GM18502 (cell line): ENCODE measurements around the gene PSMA5.
"Not testable (repeated sequence)": the region's sequence is repeated elsewhere in the genome, so short reads cannot be mapped to it uniquely, and the experiment has no call there.

Experiments
- ATAC-seq: cut with Tn5 transposase; IDR thresholded peaks from one replicate; pipeline ENCODE4 v1.9.1; 2021; ENCODE audit warnings: mild to moderate bottlenecking; ENCODE audit not compliant: unreplicated experiment, poor library complexity

The PSMA5 gene

DNA sequence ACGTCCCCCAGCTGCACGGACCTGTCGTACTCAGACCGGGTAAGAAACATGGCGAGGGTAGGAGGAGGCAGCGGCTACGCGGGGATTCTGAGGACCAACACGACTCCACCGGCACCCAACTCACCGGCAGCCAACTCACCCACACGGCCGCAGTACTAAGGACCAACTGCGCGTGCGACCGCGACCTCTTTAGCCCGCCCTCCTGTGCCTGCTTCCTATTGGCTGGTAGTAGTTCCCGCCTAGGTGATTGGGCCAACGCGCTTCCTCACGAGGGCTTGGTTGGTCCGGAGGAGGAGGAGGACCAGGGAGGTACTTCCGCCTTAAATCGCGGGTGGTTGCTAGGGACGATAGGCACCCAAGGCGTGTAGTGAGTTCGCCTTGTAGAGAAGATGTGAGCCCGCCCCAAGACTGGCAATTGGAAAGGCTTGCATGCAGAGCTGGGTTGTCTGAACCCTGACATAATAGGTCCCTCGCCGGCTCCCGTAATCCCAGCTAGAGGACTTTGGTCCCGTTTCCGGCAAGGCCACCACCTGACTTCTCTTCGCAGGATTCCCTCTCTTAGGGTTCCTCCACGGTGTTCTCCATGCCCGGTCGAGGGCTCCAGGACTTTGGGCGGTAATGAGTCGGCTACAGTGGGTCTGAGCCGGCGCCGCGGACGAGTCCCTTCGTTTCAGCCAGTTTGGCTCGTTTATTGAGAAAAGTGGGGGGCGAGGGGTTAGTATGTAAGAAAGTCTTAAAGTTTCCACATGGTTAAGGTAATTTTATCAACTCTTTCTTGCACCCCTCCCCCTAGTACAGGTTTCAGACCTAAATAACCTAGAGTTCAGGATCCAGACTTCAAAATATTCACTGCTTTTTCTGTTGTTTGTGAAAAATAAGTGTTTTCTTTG, at the start of gene PSMA5:
Gene PSMA5 (minus strand): TSS at position 168 of the 890 bp plus-strand sequence. CDS start 118 bp downstream, at position 50.
- ATAC-seq, result peak; percentile 96

DNA sequence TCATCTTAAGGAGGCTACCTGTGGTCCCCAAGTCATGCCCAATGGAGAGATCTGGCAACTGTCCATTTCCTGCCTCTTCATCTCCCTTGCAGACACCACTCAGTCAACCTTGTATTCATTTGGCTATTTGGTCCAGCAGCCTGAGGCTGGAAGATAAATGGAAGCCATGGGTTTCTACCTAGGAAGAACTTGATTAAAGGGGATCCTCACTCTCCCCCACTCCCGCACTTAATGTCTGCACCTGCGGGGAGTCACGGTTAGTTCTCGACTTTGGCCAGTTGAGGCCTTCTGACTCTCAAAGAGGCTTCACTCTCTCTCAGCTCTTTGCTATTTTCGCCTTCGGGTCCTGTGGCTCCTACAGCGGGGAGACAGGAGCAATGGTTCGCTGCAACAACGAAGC, 49.0 kb upstream of the PSMA5 start:
- ATAC-seq, result no peak

DNA sequence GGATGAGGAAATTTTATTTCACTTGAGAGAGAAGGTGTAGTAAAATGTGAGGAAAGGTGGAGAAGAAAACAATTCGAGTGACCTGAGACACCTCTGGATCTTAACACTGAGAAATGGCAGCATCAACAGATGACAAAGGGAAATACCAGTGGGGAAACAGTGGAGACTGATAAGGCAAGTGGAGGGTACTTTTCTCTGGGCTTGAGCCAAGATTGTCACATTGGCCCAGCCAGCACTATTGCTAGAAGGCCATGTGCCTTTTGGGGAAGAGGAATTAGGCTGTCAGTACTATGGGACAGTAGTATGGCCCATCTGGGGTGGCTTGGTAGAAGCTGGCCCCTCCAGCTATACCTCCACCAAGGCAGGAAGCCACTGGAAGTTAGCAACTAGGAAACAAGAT, 48.4 kb upstream of the PSMA5 start:
- ATAC-seq, result no peak

DNA sequence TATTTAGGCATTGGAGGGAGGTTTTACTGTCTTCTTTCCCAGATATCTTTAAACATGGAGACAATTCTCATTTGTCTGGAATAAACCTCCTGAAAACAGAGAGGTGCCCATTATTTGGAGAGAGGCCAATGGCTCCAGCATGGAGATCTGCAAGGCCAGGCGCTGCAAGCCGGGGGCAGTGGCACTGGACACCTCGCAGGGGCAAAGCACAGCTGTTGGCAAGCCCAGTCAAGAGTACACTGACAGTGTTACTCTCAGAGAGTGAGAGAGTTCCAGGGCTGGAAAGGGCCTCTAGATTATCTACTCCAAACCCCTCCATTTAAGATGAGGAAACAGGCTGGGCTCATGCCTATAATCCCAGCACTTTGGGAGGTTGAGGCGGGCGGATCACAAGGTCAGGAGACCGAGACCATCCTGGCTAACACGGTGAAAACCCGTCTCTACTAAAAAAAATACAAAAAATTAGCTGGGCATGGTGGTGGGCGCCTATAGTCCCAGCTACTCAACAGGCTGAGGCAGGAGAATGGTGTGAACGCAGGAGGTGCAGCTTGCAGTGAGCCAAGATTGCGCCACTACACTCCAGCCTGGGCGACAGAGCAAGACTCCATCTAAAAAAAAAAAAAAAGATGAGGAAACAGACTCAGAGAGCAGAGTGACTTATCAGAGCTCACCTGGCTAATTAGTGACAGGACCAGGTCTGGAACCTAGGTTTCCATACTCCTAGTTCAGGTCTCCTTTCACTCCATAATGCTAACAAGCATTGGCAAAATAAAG, 47.2 kb upstream of the PSMA5 start:
- not testable (repeated sequence) for ATAC-seq

DNA sequence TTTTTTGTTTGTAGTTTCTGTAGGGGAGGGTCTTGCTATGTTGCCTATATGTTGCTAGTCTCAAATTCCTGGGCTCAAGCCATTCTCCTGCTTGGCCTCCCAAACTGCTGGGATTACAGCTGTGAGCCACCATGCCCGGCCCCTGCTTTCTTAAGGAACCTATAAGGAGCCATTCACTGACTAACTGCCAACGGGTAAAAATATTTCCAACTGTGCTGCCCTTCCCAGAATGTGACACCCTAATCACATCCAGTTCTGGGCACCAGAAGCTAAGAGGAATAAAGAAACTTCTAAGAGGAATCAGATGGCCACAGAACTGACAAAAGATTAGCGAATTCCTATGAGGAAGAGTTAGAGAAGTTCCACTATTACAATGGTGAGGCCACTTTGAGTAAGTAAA, 46.5 kb upstream of the PSMA5 start:
- no peak for ATAC-seq

- no peak for ATAC-seq
Measured at GRCh38 chr1:109470245-109470644, 44.0 kb upstream of the PSMA5 start.

- ATAC-seq, result no peak
Measured at GRCh38 chr1:109468903-109469302, 42.7 kb upstream of the PSMA5 start.

GRCh38 chr1:109468061-109468460, 41.8 kb upstream of the PSMA5 start:
- no peak for ATAC-seq

DNA sequence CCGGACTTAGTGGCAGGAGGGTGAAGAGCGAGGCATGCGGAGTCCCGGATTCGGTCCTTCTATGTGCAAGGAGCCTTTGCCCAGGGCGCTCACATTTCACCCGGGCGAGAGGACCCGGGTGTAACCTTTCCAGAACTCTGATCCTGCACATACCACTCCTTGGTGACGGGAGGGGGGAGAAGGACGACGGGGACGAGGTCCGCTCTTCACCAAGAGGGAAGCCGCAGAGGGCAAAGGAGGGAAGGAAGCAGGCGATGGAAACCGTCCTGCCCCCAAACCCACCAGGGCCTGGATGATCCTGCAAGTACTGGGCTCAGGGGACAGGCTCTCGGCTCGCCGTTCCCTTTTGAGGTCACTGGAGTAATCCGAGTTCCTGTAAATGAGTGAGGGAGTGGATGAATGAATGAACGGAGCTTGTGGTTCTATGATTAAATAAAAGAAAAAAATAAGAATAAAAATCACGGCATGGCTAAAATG, 41.1 kb upstream of the PSMA5 start:
- no peak for ATAC-seq

DNA sequence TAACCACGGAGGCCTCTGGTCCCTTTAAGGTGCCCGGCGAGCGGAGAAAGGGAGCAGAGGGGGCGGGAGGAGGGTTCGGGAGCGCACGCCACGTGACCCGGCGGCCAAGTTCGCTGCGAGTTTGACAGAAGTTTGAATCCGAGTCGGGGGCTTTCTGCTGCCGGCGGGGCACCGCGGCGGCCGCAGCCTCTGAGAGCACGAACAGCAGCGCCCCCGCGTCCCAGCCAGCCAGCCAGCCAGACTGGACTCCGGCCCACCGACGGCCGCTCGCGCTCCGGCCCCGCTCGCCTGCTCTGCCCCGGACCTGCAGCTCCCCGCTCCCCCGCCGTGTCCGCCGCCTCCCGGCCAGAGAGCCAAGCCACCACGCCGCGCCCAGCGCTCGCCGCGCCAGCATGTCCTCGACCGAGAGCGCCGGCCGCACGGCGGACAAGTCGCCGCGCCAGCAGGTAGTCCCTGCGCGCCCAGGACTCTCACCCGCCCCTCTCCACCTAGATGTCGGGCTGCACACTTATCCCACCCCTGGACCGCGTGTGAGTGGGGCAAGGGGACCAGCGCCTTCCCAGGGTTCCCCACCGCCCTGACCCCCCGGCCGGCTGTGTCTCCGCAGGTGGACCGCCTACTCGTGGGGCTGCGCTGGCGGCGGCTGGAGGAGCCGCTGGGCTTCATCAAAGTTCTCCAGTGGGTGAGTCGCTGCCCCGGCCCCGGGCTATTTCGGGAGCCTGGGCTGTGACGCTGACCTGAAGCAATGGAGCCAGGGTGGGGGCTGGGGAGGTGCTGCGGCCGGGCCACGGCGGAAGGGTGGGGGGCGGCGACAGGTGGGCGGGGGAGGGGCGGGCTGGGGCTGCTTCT, 40.4 kb upstream of the PSMA5 start, which contains the start of gene SYPL2:
Gene SYPL2 (plus strand): TSS at position 95 of the 849 bp plus-strand sequence. CDS start 298 bp downstream, at position 393.
- ATAC-seq, result no peak

DNA sequence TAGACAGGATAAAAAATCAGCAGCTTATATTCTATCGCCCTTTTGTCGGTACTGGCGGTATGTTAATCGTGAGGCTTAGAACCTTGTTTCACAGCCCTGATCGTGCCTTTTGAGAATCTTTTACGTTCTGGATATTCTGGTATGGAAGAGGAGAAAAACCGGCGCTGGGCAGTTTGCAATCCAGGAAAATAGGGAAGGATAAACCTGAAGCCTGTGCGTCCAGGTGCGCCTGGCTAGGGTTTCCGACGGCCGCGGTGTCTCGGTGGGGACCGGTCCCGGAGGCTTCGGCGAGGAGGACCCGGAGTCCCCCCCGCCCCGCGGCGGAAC, 39.8 kb upstream of the PSMA5 start:
- ATAC-seq, result no peak

- ATAC-seq, result no peak
Measured at GRCh38 chr1:109457819-109458218, 31.6 kb upstream of the PSMA5 start.

GRCh38 chr1:109454497-109455133, 28.4 kb upstream of the PSMA5 start:
- ATAC-seq, result no peak

DNA sequence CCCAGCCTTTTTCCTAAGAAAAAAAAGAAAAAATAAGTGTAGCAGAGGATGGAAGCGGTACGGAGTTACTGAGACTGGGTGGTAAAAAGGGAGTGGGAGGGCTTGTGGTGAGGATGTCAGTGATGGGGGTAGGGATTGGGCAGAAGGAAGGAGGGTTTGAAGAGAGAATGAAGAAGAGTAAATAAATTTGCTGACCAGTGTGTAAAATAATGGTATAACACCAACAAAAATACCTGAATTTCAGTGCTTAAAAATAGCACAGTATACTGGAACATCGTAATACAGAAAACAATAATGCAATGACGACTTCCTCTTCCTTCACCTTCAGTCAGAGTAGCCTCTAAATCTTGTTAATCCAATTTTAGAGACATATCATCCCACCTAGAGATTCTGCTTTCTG, 21.3 kb upstream of the PSMA5 start:
- no peak for ATAC-seq

- not testable (repeated sequence) for ATAC-seq
Measured at GRCh38 chr1:109445949-109446695, 19.9 kb upstream of the PSMA5 start.

DNA sequence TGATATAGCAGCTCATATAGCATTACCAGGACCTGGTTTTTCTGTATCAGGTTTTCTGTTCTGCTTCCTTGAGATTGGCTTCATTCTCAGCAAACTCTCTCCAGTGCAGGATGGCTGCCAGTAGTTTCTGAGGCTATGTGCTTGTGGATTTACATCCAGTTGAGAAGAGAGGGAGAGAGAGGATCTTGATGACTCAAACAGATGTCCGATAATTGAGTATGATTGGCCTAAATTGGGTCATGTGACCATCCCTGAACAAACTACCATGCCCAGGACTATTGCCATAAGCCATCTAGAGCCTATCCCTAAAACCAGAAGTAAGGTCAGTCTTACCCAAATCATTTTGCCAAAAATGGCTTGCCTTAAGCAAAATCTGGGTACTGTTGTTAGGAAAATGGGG, 18.1 kb upstream of the PSMA5 start:
- no peak for ATAC-seq

GRCh38 chr1:109443476-109443875, 17.2 kb upstream of the PSMA5 start:
- ATAC-seq, result no peak

DNA sequence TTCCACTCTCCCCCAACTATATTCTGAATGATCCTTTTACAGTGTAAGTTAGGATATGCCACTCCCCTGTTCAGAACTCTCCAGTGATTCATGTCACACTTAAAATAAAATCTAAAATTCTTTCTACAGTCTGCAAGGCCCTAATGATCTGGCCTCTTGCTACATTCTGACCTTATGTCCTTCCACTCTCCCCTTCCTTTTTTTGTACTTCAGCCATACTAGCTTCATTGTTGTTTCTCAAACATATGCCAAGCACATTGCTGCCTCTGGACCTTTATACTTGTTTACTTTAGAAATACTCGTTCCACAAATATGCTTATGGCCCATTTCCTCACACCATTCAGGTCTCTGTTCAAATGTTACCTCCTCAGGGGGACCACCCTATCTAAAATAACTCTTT, 14.8 kb upstream of the PSMA5 start:
- ATAC-seq, result no peak

DNA sequence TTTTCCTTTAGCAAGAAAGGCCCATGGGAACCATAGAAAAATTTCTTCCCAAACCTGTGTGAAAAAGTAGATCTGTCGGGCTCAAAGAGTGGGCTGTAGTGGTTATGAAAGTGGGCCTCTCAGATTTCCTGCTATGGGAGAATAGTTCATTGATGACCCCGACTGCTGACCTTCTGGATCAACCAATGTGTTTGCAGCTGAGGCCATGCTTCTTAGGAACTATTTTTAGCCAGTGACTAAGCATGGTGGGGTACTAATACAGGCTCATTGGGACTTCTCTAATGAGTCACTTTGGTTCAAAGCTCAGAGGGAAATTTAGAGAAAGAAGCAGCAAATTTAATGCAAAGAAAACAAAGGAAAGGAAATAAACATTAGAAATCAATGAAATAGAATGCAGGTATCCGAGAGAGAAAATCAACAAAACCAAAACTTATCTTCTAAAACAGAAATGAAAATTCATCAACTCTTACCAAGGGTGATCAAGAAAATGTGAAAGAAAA, 12.6 kb upstream of the PSMA5 start:
- no peak for ATAC-seq
